Natural killer cell treated with Interleukin-12 subunit alpha and Interleukin-12 subunit beta and Interleukin-15 and Interleukin-18, amount 100 ng/mL, for 72 hours (primary cell): Measurements from ENCODE around the gene ADD1. TPM values are rescaled to one million over a fixed set of nuclear protein-coding genes. Genes with fewer than 3 reads are reported as not detected.
A peak's percentile ranks its signal among the peaks of the same experiment; 100 is the strongest.

Source experiments
- ATAC-seq, 2 donors: fragments of 150-1000 bp; cut with Tn5 transposase in 1 of 2; sonication (Bioruptor Pico), chemical (Tn5 transposase) in 1 of 2; 2 replicates each; pipeline ENCODE4 v1.10.0; 2021
- DNase-seq: peaks from one replicate; pipeline ENCODE4 v3.0.0; 2022; ENCODE audit warnings: low spot score
- H3K27ac Mint-ChIP-seq, 2 donors: 1 replicate in 1 of 2; 2 replicates in 1 of 2; pipeline ENCODE4 v1.8.0; 2022; ENCODE audit warnings: mixed read lengths in 2 of 2, mild to moderate bottlenecking in 1 of 2, moderate library complexity in 1 of 2
- H3K27me3 Mint-ChIP-seq, 2 donors: 1 replicate in 1 of 2; 2 replicates in 1 of 2; pipeline ENCODE4 v1.8.0; 2022; ENCODE audit warnings: mixed read lengths in 2 of 2
- H3K36me3 Mint-ChIP-seq: one replicate; pipeline ENCODE4 v1.8.0; 2022; ENCODE audit warnings: mixed read lengths
- H3K4me1 Mint-ChIP-seq, 2 donors: 1 replicate in 1 of 2; 2 replicates in 1 of 2; pipeline ENCODE4 v1.8.0; 2022; ENCODE audit warnings: low read depth in 2 of 2, mixed read lengths in 2 of 2, mild to moderate bottlenecking in 1 of 2
- H3K4me3 Mint-ChIP-seq: one replicate; pipeline ENCODE4 v1.8.0; 2022; ENCODE audit warnings: mixed read lengths
- H3K9me3 Mint-ChIP-seq: 2 replicates; pipeline ENCODE4 v1.8.0; 2022; ENCODE audit warnings: mixed read lengths
- total RNA-seq, 2 donors: library from RNA; stranded (reverse); gene quantifications; one replicate each; pipeline ENCODE4 v1.2.3, GENCODE V29; 2022

The ADD1 gene
- total RNA-seq, 2 donors from 2014 or later: 259 to 291 TPM

DNA sequence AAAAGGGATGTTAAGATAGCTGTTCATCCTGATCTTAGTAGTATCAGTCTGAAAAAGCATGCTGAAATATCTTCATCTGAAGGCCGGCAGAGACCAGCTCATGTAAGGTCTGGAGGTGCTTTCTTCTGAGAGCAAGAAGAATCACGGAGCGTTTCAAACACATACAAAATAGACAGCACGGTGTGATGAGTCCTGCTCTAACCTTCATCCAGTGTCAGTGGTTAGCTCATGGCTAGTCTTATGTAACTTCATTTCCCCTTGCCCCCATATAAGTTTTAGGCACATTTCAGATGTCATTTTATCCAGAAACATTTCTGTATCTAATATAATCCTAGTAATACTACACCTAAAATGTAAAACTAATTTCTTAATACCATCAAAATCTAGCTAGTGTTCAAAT is 27.8 kb downstream of the ADD1 start:
- DNase-seq: no peak
- Mint-ChIP-seq H3K27me3 (no peaks in the 10 kb centered on the region), H3K4me3 (peak overlapping the region; percentile 16), H3K27ac (peak overlapping the region; percentile 68 to 79), H3K36me3 (no peaks in the 10 kb centered on the region), H3K4me1 (peaks cover 50 to 57% of the 10 kb centered on the region in 2 donors), H3K9me3 (no peaks in the 10 kb centered on the region)
- peak; percentile 55 to 69 for ATAC-seq

DNA sequence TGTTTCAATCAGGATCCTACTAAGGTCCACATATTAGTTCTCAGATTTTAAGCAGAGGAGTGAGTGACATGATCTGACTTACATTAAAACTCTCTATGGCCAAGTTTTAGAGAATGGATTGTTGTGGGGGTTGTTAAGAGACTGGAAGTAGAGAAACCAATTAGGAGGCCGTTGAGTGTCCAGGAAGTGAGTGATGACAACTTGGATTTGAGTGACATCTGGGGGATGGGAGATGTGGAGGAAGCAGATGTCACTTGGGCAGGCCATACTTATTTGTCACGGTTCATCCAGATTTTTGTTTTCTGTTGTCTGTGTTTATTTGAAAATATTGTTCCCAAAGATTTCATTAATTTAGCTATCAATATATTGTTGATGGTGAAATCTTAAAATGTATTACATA is 28.3 kb downstream of the ADD1 start:
- Mint-ChIP-seq H3K4me1 (peaks cover 49 to 52% of the 10 kb centered on the region in 2 donors), H3K36me3 (peaks cover under 1% of the 10 kb centered on the region), H3K27ac (peak overlapping the region; percentile 68 to 79), H3K9me3 (no peaks in the 10 kb centered on the region), H3K27me3 (no peaks in the 10 kb centered on the region), H3K4me3 (peak overlapping the region; percentile 16)
- no peak for DNase-seq
- peak; percentile 69 to 81 for ATAC-seq

DNA sequence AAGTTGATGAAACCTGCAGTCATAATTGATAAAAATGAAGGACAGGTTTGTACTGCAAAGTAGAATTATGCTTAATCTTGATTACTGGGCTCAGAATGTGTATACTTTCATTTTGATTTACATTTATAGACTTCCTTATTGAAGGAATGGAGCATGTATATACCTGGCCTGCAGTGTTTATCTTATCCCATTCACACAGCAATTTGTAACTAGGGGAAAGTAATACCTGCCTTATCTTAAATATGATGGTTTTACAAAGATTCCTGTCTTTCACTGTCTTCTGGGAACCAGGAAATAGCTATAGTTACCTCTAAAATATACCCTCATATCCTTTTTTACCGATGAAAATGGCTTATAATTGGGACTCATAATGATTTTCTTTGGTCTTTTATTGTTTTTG is 29.7 kb downstream of the ADD1 start:
- no peak for DNase-seq
- no peak for ATAC-seq
- no peaks in the 10 kb centered on the region for H3K27me3 Mint-ChIP-seq
- peaks cover 9% of the 10 kb centered on the region for H3K36me3 Mint-ChIP-seq
- H3K9me3 Mint-ChIP-seq: no peaks in the 10 kb centered on the region
- H3K4me1 Mint-ChIP-seq: peaks cover 48% of the 10 kb centered on the region in 2 donors
- H3K4me3 Mint-ChIP-seq: no peak overlapping the region
- peak overlapping the region in 1 of 2 donors; percentile 43 for H3K27ac Mint-ChIP-seq

- H3K4me3 Mint-ChIP-seq: no peak overlapping the region
- H3K27me3 Mint-ChIP-seq: no peaks in the 10 kb centered on the region
- H3K4me1 Mint-ChIP-seq: peaks cover 39 to 47% of the 10 kb centered on the region in 2 donors
- DNase-seq (no peak), ATAC-seq (no peak)
- peaks cover 13% of the 10 kb centered on the region for H3K36me3 Mint-ChIP-seq
- no peak overlapping the region for H3K27ac Mint-ChIP-seq
- no peaks in the 10 kb centered on the region for H3K9me3 Mint-ChIP-seq
Observed at GRCh38 chr4:2874861-2875260, 31.2 kb downstream of the ADD1 start.

GRCh38 chr4:2875556-2875955 is 31.9 kb downstream of the ADD1 start:
- Mint-ChIP-seq H3K36me3 (peaks cover 13% of the 10 kb centered on the region), H3K27ac (peak overlapping the region in 1 of 2 donors; percentile 34), H3K27me3 (no peaks in the 10 kb centered on the region), H3K9me3 (no peaks in the 10 kb centered on the region), H3K4me1 (peaks cover 32 to 41% of the 10 kb centered on the region in 2 donors), H3K4me3 (no peak overlapping the region)
- DNase-seq: no peak
- no peak for ATAC-seq

DNA sequence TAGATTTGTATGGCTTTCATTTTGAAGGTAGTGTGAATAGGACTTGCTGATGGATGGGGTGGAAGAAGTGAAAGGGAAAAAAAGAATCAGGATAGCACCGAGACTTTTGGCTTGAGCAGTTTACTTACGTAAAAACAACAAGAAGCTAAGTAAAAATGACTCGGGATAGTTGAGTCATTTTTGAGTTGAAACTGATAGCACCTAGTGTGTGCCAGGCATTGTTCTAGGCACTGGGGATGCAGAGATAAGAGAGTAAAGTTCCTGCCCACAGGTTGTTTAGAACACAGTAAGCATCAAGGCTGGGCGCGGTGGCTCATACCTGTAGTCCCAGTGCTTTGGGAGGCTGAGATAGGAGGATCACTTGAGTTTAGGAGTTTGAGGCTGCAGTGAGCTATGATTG is 34.7 kb downstream of the ADD1 start:
- H3K27me3 Mint-ChIP-seq: no peaks in the 10 kb centered on the region
- H3K27ac Mint-ChIP-seq: peak overlapping the region; percentile 5 to 37
- H3K4me1 Mint-ChIP-seq: peaks cover 16 to 26% of the 10 kb centered on the region in 2 donors
- H3K9me3 Mint-ChIP-seq: no peaks in the 10 kb centered on the region
- H3K36me3 Mint-ChIP-seq: peaks cover 13% of the 10 kb centered on the region
- no peak for ATAC-seq
- no peak for DNase-seq
- H3K4me3 Mint-ChIP-seq: no peak overlapping the region

DNA sequence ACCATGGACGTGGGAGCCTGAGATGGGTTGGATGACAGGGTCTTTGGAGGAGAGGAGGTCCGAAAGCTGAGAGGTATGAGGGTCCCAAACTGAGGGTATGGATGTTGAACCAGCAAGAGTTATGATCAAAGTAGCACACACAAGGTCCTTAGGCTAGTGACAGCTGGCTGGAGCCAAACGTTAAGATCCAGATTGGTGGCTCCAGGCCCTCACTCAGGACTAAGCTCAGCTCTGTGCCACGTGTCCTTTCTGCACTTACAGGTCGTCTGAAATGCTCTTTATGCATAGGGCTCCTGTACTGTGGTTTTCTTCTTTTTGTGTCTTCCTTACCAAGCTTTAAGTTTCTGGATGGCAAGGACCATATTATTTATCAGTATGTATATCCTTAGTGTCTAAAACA is 35.4 kb downstream of the ADD1 start:
- H3K36me3 Mint-ChIP-seq: peaks cover 16% of the 10 kb centered on the region
- H3K9me3 Mint-ChIP-seq: no peaks in the 10 kb centered on the region
- H3K4me3 Mint-ChIP-seq: no peak overlapping the region
- H3K4me1 Mint-ChIP-seq: peaks cover 16 to 26% of the 10 kb centered on the region in 2 donors
- DNase-seq (no peak), ATAC-seq (no peak)
- H3K27me3 Mint-ChIP-seq: no peaks in the 10 kb centered on the region
- peak overlapping the region; percentile 5 to 37 for H3K27ac Mint-ChIP-seq

GRCh38 chr4:2881431-2881830 is 37.8 kb downstream of the ADD1 start:
- H3K36me3 Mint-ChIP-seq: peaks cover 38% of the 10 kb centered on the region
- H3K9me3 Mint-ChIP-seq: no peaks in the 10 kb centered on the region
- no peak overlapping the region for H3K27ac Mint-ChIP-seq
- DNase-seq (no peak), ATAC-seq (no peak)
- peaks cover 27 to 31% of the 10 kb centered on the region in 2 donors for H3K4me1 Mint-ChIP-seq
- H3K27me3 Mint-ChIP-seq: no peaks in the 10 kb centered on the region
- no peak overlapping the region for H3K4me3 Mint-ChIP-seq

DNA sequence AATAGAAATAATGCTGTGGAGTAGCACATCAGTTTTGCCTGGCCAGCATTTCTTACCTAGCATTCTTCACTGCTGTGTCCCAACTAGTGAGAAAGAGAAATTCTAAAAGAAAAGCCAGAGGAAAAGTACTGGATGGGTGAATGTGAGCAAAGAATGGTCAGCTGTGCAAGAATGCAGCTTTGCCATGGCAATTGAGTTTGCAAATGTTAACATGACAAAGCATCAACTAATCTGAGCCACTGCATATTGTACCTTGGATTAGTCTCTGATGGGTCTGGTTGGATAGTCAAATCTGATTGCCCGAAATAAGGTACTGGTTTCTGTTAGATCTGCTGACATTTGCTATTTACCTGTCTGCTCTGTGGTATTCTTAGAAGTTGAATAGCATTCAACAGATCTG is 38.7 kb downstream of the ADD1 start:
- Mint-ChIP-seq H3K9me3 (no peaks in the 10 kb centered on the region), H3K27me3 (no peaks in the 10 kb centered on the region), H3K4me1 (peaks cover 23 to 36% of the 10 kb centered on the region in 2 donors), H3K27ac (no peak overlapping the region), H3K36me3 (peaks cover 41% of the 10 kb centered on the region), H3K4me3 (no peak overlapping the region)
- ATAC-seq (no peak), DNase-seq (no peak)

DNA sequence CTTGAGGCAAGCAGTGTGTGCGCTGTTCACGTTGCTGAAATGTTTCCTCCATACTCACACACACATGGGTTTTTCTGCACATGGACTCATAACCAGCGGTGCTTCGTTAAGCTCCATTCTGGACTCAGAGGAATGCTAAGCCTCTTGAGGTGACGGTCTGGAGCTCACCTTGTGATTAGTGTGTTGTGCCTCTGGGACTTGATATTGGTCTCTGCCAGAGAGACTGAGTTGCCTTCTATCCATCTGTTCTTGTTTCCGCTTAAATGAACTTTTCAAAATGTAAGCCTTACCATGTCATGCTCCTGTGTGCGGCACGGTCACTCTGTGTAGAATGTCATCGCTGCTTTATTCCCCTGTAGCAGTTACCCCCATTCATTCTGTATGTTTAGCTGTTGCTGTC is 42.5 kb downstream of the ADD1 start:
- no peaks in the 10 kb centered on the region for H3K9me3 Mint-ChIP-seq
- H3K4me3 Mint-ChIP-seq: no peak overlapping the region
- peaks cover 10 to 26% of the 10 kb centered on the region in 2 donors for H3K4me1 Mint-ChIP-seq
- peak overlapping the region; percentile 13 to 74 for H3K27ac Mint-ChIP-seq
- H3K27me3 Mint-ChIP-seq: no peaks in the 10 kb centered on the region
- no peak for ATAC-seq
- H3K36me3 Mint-ChIP-seq: peaks cover 34% of the 10 kb centered on the region
- DNase-seq: no peak

DNA sequence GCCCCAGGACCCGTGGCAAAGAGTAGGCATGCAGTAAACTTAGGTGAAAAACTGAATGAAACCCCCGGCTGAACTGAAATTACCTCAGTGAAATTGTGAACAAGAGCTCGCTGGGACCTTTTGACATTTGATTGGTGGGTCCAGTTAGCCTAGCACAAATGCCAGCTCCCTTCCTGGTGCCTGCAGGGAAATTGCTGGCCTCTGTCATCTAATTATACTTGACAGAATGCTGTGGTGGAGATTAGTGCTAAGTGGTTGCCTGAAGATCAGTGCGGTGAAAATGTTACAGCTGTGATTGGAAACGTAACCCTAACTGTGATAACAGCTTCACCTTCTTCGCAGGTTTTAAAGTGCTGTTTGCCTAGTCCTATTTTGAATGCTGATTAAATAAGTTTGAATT is 43.0 kb downstream of the ADD1 start:
- H3K27ac Mint-ChIP-seq: peak overlapping the region in 1 of 2 donors; percentile 74
- DNase-seq (no peak), ATAC-seq (no peak)
- no peak overlapping the region for H3K4me3 Mint-ChIP-seq
- peaks cover 12 to 29% of the 10 kb centered on the region in 2 donors for H3K4me1 Mint-ChIP-seq
- H3K9me3 Mint-ChIP-seq: no peaks in the 10 kb centered on the region
- H3K27me3 Mint-ChIP-seq: no peaks in the 10 kb centered on the region
- H3K36me3 Mint-ChIP-seq: peaks cover 34% of the 10 kb centered on the region

DNA sequence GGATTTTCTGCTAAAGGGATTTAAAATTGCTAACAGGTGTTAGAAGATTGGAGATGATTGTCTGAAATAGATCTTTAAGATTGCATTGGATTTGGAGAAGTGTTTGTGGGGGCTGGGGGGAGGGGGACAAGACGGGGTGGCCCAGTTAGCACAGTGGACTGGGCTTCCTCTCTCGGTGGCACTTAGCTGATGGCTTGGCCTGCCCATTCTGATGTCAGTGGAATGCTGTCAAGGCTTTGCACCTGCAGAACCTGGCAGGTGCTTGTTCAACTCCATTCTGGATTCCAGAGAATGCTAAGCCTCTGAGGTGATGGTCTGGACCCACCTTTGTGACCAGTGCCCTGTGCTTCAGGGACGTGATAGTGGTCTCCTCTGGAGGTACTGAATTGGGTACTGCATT is 43.7 kb downstream of the ADD1 start:
- ATAC-seq (no peak), DNase-seq (no peak)
- H3K27me3 Mint-ChIP-seq: no peaks in the 10 kb centered on the region
- peaks cover 34% of the 10 kb centered on the region for H3K36me3 Mint-ChIP-seq
- H3K27ac Mint-ChIP-seq: peak overlapping the region in 1 of 2 donors; percentile 44
- H3K9me3 Mint-ChIP-seq: no peaks in the 10 kb centered on the region
- H3K4me3 Mint-ChIP-seq: no peak overlapping the region
- peaks cover 15 to 31% of the 10 kb centered on the region in 2 donors for H3K4me1 Mint-ChIP-seq

- H3K4me3 Mint-ChIP-seq: no peak overlapping the region
- H3K36me3 Mint-ChIP-seq: peaks cover 30% of the 10 kb centered on the region
- no peak for ATAC-seq
Observed at GRCh38 chr4:2888886-2889285, 45.2 kb downstream of the ADD1 start.

DNA sequence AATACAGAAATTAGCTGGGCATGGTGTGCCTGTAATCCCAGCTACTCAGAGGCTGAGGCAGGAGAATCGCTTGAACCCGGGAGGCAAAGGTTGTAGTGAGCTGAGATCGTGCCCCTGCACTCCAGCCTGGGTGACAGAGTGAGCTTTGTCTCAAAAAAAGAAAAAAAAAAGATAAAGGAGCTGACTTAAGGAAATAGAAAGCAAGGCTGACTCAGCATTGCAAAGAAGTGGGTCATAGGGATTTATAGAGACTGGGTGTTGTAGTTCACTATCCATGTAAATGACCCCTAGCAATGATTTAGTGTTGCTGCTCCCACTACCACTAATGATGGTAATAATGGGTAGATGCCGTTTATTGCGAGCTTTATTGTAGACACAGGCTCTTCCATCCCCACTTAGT is 47.6 kb downstream of the ADD1 start:
- no peaks in the 10 kb centered on the region for H3K27me3 Mint-ChIP-seq
- no peak for DNase-seq
- H3K36me3 Mint-ChIP-seq: peaks cover 16% of the 10 kb centered on the region
- ATAC-seq: no peak
- H3K4me3 Mint-ChIP-seq: no peak overlapping the region
- H3K9me3 Mint-ChIP-seq: no peaks in the 10 kb centered on the region
- H3K27ac Mint-ChIP-seq: peak overlapping the region; percentile 36 to 47
- H3K4me1 Mint-ChIP-seq: peaks cover 14% of the 10 kb centered on the region in 2 donors

More at GRCh38 chr4:2888886-2889285, 45.2 kb downstream of the ADD1 start:
- peak overlapping the region in 1 of 2 donors; percentile 15 for H3K27ac Mint-ChIP-seq
- DNase-seq: no peak
- H3K27me3 Mint-ChIP-seq: no peaks in the 10 kb centered on the region
- H3K4me1 Mint-ChIP-seq: peaks cover 16 to 31% of the 10 kb centered on the region in 2 donors
- H3K9me3 Mint-ChIP-seq: no peaks in the 10 kb centered on the region

- Mint-ChIP-seq H3K4me1 (peaks cover 5 to 9% of the 10 kb centered on the region in 2 donors), H3K36me3 (peaks cover 15% of the 10 kb centered on the region), H3K9me3 (no peaks in the 10 kb centered on the region), H3K4me3 (no peak overlapping the region), H3K27me3 (no peaks in the 10 kb centered on the region), H3K27ac (no peak overlapping the region)
- ATAC-seq (no peak), DNase-seq (no peak)
Observed at GRCh38 chr4:2893772-2894171, 50.1 kb downstream of the ADD1 start.
